T-helper 2 cell treated with Interferon-gamma antibody and Interleukin-4, amounts not matched to agents 100 ng/mL and 5 ng/mL, for 36 hours (primary cell): ENCODE results near the gene HMG20A. TPM values are rescaled to one million over a fixed set of nuclear protein-coding genes. Genes with fewer than 3 reads are reported as not detected.

Experiments used
- intact Hi-C: fragments of 100-400 bp; cut with micrococcal nuclease; formaldehyde crosslinking; loops from one replicate; pipeline ENCODE4 v1.15.1; 2023
- total RNA-seq: library from RNA; stranded (reverse); gene quantifications from 2 replicates; pipeline ENCODE4 v1.2.3, GENCODE V29; 2022

The HMG20A gene
- total RNA-seq, 1 donor from 2014 or later: 44.2 TPM

GRCh38 chr15:77497110-77497737 lies 76.5 kb downstream of the HMG20A start:
- intact Hi-C loops: loop anchor here (10.0 kb wide), 1 partner anchor 522 kb away; no protein-coding TSS in a partner anchor

GRCh38 chr15:77497942-77498361 lies 77.3 kb downstream of the HMG20A start:
- intact Hi-C loops: loop anchor here (10.0 kb wide), 1 partner anchor 523 kb away; no protein-coding TSS in a partner anchor

- intact Hi-C loops: loop anchor here (10.0 kb wide), 1 partner anchor 524 kb away; no protein-coding TSS in a partner anchor
These were observed 78.5 kb downstream of the HMG20A start for GRCh38 chr15:77499087-77499760.

GRCh38 chr15:77500989-77501388 lies 80.3 kb downstream of the HMG20A start:
- intact Hi-C loops: no loop called here

GRCh38 chr15:77502379-77503095 lies 81.8 kb downstream of the HMG20A start:
- intact Hi-C loops: no loop called here

- intact Hi-C loops: no loop called here
These were observed 82.6 kb downstream of the HMG20A start for GRCh38 chr15:77503240-77503639.

- intact Hi-C loops: no loop called here
These were observed 83.1 kb downstream of the HMG20A start for GRCh38 chr15:77503764-77504163.

- intact Hi-C loops: no loop called here
These were observed 83.6 kb downstream of the HMG20A start for GRCh38 chr15:77504306-77504705.

GRCh38 chr15:77504871-77505270 lies 84.2 kb downstream of the HMG20A start:
- intact Hi-C loops: no loop called here

- intact Hi-C loops: no loop called here
These were observed 84.9 kb downstream of the HMG20A start for GRCh38 chr15:77505556-77505955.

- intact Hi-C loops: no loop called here
These were observed 85.8 kb downstream of the HMG20A start for GRCh38 chr15:77506311-77507142.

GRCh38 chr15:77507143-77507897 lies 86.6 kb downstream of the HMG20A start:
- intact Hi-C loops: no loop called here

GRCh38 chr15:77507911-77508310 lies 87.2 kb downstream of the HMG20A start:
- intact Hi-C loops: no loop called here

- intact Hi-C loops: no loop called here
These were observed 88.0 kb downstream of the HMG20A start for GRCh38 chr15:77508541-77509243.

GRCh38 chr15:77510066-77511057 lies 89.7 kb downstream of the HMG20A start:
- intact Hi-C loops: no loop called here

- intact Hi-C loops: no loop called here
These were observed 91.2 kb downstream of the HMG20A start for GRCh38 chr15:77511869-77512268.

- intact Hi-C loops: no loop called here
These were observed 92.5 kb downstream of the HMG20A start for GRCh38 chr15:77513226-77513625.

- intact Hi-C loops: no loop called here
These were observed 94.1 kb downstream of the HMG20A start for GRCh38 chr15:77514641-77515402.
